Stimulated activated CD4-positive, alpha-beta T cell treated with anti-CD3 and anti-CD28 coated beads, TNF-alpha, amount 100 ng/mL, for 48 hours (primary cell): Measurements from ENCODE around the gene GMDS.

ENCODE experiments used
- DNase-seq, 3 donors: peaks; one replicate each; pipeline ENCODE4 v3.0.0-alpha.2; 2020; ENCODE audit warnings: low read depth in 3 of 3

GMDS gene

DNA sequence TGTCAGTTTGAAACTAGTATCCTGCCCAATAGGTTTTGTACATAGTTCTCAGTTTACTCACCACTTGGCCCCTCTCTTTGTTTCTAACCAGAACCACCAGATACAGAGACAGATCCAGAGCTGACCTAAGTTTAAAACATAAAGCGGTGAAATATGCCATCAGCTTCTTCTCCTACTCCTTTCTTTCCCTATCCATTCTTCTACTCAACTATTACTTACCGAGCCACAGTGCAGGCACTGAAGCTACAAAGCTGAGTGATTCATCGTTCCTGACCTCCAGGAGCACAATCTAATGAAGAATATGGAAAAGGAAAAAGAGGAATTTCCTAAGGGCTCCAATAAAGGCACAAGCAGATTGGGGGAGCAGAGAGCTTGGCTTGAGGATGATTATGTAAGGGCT is 349.7 kb downstream of the GMDS start:
- DNase-seq = no peak

GRCh38 chr6:1894954-1895353 is 350.5 kb downstream of the GMDS start:
- no peak for DNase-seq

GRCh38 chr6:1893470-1894130 is 351.8 kb downstream of the GMDS start:
- DNase-seq = no peak

DNA sequence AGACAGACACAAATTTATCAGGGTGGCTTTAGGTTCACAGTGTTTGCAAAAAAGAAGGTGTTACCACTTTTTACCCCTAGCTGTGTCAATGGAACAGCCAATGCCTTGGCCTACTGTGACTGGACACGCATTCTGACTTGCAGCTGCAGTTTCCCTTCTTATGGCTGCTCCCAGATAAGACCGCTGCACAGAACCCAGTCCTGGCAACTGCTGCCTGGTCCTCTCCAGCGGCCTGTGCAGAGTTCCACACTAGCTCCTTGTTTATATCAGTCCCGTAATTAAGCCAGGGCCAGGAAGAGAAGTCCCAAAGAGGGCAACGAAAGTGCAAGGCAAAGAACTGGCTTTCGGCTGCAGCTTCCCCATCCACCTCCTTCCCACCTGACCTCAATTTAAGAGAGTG is 352.7 kb downstream of the GMDS start:
- DNase-seq = no peak

DNA sequence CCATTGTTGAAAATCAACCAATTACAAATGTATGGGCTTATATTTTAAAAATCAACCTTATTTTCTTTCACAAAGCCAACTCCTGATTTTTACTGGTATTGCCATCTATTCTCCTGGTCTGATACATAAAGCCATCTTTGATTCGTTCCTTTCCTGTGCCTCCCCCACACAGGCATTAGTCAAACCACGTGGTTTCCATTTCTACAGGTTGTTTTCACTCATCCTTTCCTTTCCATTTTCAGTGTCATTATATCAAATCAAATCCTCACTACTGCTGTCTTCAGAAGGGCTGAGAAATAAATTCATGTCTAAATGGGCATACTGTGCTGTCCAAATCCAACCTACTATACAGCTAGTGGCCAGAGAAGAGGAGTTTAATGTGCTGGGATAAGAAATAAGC is 354.4 kb downstream of the GMDS start:
- no peak for DNase-seq

DNA sequence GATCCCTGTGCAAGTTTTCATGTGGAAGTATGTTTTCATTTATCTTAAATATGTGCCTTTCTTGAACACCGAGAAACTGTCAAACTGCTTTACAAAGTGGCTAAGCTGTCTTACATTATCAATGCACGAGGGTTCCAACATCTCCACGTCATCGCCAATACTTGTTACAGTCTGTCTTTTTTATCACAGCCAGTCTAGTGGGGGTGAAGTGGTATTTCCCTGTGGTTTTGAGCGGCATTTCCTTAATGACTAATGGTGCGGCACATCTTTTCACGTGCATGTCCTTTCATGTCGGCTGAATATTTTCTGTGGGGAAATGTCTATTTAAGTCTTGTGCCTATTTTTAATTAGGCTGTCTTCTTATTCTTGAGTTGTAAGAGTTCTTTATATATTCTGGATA is 355.3 kb downstream of the GMDS start:
- no peak for DNase-seq

GRCh38 chr6:1885576-1886011 is 359.8 kb downstream of the GMDS start:
- DNase-seq = no peak

- DNase-seq = no peak
These were observed 361.1 kb downstream of the GMDS start for GRCh38 chr6:1884313-1884712.

DNA sequence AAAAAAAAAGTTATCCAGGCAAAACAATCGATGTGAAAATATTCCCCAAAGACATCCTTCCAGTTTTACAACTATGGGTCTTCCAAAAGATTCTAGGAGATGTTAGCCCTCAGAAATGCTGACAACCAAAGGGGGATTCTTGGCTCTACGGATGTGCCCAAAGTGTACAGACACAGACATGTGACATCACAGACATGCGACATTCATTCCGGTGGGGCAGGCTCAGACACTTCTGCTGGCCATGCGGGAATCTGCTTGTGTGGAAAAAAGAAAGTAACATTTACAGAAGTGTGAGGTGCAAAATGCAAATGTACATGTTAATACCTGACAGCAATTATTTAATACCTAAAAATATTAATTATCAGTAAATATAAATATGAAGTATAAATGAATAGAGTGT is 367.1 kb downstream of the GMDS start:
- DNase-seq = no peak

DNA sequence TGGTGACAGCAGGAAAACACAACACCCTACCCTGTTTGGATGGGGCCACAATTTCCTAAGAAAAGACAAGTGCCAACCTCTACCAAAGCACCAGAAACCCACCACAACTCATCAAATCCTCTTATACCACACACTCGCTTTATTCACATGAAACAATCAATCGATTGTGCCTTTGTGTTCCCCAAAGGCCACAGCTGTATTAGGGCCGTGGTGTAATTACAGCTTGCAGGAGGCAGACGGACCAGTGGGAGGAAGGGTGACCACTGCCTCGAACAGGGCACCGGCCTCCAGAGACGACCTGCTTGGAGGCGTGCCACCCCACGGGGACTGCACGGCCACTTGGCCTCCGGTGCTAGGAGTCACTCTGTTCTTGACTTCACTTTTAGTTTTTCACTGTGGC is 371.6 kb downstream of the GMDS start:
- DNase-seq = no peak

GRCh38 chr6:1872649-1873131 is 372.7 kb downstream of the GMDS start:
- no peak for DNase-seq

GRCh38 chr6:1871724-1872315 is 373.6 kb downstream of the GMDS start:
- DNase-seq = no peak

- DNase-seq = no peak
These were observed 374.5 kb downstream of the GMDS start for GRCh38 chr6:1870932-1871331.

DNA sequence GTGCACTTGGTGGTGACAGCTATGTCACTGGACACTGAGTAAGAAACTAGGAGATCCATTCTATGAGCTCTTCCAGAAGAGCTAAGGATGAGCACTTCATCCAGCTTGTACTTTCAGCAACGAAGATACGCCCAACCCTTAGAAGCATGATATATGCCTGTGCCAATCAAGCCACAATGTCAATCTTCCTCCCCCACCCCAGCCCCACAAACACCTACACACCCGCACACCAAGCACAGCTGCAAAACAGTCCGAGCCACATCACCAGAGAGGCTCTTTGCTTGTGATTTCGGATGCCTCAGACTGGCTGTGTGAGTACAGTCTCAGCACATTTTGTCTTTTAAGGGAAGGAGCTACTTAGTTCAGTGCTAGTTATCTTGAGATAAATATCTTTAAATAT is 375.2 kb downstream of the GMDS start:
- no peak for DNase-seq

GRCh38 chr6:1869769-1870168 is 375.6 kb downstream of the GMDS start:
- no peak for DNase-seq

- no peak for DNase-seq
These were observed 376.1 kb downstream of the GMDS start for GRCh38 chr6:1869308-1869707.

DNA sequence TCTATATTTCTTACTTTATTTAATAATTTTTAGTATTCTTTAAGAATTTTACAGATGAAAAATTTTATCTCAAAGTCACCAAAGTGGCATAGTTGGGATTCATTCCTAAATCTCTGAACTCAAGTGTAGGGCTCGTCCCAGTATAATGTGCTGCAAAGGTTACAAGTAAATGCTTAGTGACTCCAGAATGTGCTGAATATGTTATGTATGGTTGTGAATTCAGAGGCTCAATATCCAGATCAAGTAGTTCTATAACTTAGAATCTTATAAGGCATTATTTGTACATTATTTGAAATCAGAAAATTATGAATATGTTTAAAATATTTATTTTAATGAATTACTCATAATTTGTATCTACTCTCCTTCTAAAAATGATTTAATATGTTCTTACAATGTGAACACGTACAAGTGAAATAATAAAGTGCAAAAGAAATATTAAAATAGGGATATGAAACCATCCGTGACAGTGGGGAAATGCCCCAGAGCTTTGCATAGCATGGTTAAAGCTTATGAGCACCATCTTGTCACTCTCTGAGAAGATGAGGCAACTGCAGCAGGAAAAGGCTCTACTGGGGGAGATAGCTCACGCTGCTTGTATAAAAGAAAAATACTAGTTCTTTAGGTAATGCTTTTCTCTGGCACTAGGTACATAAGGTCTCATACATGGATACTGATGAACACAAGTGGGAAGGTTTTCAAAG is 376.7 kb downstream of the GMDS start:
- no peak for DNase-seq

DNA sequence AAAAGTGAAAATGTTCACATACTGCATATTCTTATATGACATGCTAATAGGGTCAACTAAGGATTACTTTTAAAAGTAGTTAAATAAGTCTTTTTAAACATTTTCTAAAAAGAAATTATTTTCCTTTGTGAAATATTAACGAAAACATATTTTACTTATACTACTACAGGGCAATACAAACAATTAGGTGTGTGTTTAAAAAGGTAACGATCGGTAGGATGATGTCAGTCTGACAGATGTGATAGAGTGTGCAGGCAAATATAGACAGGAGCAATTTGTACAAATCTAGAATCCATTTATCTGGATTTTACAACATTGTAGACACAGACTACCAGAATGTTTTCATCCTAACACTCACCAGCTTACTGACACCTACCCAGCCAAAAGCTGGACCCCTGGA is 378.2 kb downstream of the GMDS start:
- DNase-seq = no peak

DNA sequence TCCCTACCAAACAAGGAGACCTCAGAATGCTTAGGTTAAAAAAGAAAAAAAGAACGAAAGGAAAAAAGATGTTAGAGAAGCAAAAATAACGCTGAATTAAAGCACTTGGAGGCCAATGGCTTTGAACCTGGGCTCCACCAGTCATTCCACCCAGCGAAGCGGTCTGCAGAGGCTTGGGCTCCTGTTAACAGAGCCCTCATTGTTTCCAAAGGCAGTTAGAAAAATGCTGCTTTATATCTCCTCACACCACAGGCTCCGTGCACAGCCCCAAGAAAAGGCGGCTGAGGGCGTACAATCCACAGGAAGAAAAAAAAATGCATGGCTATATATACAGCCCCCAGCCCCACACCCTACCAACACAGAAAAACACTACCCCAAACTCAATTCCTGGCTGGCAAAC is 379.8 kb downstream of the GMDS start:
- no peak for DNase-seq

GRCh38 chr6:1864496-1864895 is 380.9 kb downstream of the GMDS start:
- DNase-seq = no peak

DNA sequence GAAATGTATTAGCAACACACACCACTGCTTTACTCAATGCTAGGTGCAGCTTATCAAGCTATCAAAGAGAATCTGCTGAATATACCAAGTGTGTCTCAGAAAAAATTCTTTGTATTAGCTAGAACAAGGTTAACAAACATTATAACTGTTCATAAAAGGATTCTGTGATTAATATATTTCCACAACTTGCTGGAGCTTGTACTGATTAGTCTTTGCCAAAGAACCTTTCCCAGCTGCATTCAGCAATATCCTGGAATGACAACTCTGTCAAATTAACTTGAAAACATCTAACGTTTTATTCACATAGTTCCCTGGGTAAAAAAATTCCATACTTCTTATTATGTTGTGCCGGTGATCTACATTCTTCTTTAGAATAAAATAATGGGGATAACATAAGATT is 383.0 kb downstream of the GMDS start:
- DNase-seq = no peak

DNA sequence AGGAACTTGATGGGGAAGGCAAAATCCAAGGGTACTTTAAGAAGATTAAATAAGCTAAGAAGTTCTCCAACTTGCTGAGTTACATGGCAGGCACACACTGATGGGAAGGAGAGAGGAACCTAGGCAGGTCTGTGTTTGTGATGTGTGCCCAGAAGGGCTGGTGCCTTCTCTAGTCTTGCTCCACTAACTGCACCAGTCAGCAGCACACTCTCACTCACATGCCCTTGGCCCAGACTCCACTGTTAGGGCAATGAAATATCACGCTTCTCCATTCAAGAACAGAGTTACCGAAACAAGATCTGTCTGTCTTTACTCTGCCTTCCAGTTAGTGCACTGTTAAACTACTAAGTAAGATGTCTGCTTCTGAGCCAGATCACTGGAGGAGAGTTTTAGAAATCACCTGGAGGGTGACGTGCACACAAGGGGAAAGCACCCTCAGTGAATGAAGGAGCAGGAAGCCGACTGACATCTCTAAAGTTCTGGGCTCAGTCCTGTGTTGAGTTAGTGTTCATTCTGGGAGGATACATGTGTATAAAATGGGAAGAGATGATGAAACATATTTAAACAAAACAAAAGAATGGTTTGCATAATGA is 384.6 kb downstream of the GMDS start:
- DNase-seq = no peak

- no peak for DNase-seq
These were observed 386.5 kb downstream of the GMDS start for GRCh38 chr6:1858859-1859258.
